GM19372 (cell line): ENCODE results near the gene MSANTD4.
"Not testable (repeated sequence)": the region's sequence is repeated elsewhere in the genome, so short reads cannot be mapped to it uniquely, and the experiment has no call there.

Experiments
- ATAC-seq: cut with Tn5 transposase; IDR thresholded peaks from one replicate; pipeline ENCODE4 v1.9.1; 2021; ENCODE audit warnings: mild to moderate bottlenecking, low read depth, moderate library complexity; ENCODE audit not compliant: unreplicated experiment

MSANTD4 gene

GRCh38 chr11:106014620-106015019 is 7.4 kb downstream of the MSANTD4 start:
- no peak for ATAC-seq

DNA sequence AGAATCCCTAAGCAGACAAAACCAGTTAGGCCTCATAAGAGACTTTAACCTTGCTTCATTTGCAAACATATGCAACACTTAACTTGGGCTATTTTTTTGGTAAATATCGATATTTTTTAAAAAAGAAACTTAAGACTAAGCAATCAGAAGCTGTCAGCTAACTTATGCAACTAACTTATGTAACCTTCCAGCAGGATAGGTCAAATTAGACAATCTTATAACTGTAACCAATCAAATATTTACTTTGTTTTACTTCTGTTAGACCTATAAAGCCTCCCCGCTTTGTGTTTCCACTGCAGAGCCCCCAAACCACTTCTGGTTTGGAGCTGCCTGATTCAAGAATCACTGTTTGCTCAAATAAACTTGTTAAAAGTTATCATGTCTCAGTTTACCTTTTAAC is 8.0 kb downstream of the MSANTD4 start:
- no peak for ATAC-seq

- ATAC-seq: no peak
Observed at GRCh38 chr11:106012744-106013143, 9.3 kb downstream of the MSANTD4 start.

GRCh38 chr11:106011481-106011880 is 10.6 kb downstream of the MSANTD4 start:
- ATAC-seq: no peak

- not testable (repeated sequence) for ATAC-seq
Observed at GRCh38 chr11:106003094-106003493, 18.9 kb downstream of the MSANTD4 start.

- no peak for ATAC-seq
Observed at GRCh38 chr11:106001304-106002012, 20.6 kb downstream of the MSANTD4 start.

DNA sequence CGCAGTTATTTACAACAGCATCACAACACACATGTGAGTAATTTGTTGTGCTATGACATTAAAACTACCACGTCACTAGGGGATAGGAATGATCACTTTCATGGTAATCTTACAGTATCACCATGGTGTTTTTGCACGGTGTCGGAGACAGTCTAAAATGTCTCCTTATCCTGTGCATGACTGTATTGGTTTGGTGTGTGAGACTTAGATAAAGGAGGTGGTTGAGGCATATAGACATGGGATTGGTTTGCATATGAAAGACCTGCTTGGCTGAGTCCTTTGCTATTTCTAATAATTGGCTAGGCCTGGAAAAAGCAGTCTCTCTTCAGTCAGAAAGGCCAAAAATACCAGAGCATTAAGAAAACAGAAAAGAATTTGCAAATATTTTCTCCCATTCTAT is 30.2 kb downstream of the MSANTD4 start:
- ATAC-seq: no peak

DNA sequence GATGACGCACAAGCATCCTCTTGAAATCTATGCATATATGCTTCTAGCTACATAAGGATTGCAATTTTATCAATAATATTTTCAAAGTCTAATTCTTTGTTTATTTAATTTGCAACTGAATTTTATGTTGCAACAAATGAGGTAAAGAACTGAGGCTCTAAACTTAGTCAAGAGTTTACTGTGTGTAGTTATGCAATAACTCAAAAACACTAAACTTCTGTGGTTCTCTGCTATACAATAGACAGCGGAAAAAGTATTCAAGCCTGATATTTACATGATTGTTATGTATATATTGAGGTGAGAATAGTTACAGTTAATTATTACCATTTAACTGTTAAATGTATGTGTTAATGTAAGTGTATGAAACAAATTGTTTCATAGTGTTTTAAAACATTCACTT is 32.9 kb downstream of the MSANTD4 start:
- no peak for ATAC-seq

DNA sequence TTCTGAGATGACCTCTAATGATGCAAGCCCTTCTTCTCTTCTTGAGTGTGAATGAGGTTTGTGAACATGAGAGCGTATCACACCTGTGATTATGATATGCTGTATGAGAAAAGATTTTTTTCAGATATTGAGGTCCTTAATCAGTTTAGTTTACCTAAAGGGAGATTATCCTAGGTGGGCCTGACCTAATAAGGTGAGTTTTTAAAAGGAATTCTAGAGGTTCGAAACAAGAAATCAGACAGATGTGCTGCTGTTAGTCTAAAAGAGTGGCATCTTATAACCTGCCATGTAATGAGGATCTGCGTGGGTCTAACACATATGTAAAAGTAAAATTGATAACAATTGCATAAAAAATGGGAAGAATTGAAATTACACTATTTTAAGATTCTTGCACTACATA is 33.8 kb downstream of the MSANTD4 start:
- no peak for ATAC-seq

GRCh38 chr11:105986554-105986953 is 35.5 kb downstream of the MSANTD4 start:
- no peak for ATAC-seq

DNA sequence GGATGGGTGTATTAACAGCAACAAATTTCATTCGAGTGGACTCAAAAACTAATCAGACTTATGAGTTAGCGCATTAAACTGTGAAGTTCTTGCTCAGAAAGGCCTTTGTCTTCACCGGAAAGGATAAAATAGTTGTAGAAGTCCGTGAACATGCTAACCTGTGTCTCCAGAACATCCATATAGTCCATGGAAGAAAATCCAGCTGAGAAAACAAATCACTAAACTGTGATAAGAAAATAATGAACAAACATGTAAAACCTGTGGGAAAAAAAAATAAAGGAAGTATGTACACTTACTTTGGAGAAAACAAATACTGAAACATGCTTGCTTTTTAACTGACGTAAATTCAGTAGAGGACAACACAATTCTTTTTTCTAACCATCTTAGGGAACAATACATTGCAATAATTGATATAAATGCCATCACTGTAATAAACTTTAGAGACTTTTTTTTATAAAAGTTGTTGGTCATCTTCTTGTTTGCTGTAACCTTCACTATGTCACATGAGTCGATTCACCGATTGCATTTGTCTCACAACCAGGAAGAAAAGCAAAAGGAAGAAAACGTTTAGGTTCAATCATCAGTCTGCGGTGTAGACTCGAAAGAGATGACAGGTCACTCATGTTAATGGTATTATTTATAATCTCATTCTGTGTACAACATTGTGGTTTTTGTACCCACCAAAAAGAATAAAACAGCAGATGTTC is 41.9 kb downstream of the MSANTD4 start:
- no peak for ATAC-seq

DNA sequence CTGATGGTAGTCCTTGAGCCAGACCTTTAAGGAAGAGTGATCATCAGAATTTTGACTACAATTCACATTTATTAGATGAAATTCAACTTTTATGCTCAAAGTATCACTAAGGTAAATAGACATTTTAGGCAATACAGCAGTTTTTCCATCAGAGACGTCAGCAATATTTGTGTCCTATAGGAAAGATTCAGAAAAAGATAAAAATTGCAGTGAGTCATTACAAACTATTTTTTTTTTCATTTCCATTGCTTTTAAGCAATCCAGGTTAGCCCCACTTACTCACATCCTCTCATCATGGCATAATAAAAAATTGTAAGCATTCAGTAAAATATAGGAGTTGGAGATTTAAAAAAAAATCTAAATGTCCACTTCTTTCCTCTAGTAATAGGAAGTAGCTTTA is 46.9 kb downstream of the MSANTD4 start:
- ATAC-seq: no peak

- no peak for ATAC-seq
Observed at GRCh38 chr11:105969756-105970155, 52.3 kb downstream of the MSANTD4 start.

DNA sequence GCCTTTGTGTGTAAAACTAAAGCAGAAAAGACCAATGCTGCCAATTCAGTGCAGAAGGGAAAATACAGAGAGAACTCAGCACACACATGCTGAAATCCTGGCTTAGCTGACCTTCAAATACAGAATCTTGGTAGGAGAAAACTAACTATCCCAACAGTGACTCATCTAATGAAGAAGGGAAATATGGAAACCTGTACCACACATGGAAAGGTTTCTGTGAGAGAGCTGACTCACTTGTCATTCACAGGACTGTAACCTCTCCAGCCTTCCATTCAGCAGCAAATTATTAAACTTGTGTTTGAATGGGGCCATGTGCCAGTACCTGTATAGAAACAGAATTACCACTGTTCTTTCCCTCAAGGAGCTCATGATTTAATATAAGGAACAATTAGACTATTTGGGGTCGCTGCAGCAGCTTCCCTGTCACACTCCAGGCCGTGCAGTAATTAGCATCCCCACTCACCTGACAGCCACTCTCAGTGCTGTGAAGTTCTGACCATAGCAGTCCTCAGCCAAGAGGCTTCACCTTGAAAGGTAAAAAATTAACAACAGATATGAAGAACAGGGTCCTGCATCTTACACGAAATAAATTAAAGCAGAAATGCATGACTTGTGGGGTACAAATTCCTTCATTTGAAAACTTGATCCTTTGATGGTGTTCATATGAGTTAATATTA is 53.9 kb downstream of the MSANTD4 start:
- ATAC-seq: no peak

DNA sequence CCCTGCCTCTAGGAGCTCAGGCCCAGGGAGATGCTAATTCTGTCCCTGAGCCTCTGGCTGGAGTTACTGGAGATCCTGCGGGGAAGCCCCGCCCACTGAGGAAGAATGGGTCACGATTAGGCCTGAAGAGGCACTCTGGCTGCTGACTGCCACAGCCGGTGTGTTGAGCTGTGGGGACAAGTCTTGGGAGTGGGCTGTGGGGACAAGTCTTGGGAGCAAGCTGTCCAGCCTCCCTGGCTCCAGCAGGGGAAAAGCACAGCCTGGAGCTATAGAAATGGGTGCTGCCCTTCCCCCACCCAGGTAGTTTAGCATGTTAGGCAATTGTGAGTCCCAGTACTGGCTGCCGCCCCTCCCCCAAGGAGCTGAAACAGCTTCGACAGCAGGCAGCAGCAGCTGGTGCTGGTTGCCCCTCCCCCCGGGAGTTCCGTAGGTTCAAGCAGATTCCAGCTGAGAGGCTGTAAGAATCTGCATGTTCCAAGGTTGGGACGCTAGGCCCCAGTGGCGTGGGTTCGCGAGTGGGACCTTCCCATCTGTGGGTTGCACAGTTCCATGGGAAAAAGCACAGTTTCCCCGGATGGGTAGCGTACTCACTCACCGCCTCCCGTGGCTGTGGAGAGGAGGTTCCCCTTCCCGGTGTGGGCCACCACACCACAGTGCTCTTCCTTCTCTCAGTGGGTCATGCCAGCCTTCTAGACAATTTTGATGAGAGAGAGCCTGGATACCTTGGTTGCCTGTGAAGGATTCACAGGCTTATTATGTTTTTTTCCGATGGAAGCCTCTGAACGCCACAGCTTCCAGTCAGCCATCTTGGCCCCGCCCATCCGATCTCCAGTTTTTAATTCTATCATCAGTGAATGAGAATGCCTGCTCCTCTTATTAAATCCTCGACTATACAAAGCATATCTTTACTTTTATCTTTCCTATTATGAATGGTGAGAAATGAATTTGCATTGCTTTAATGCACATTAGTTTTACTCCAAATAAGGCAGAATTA is 61.5 kb downstream of the MSANTD4 start:
- no peak for ATAC-seq
